H9 (cell line): ENCODE data around the gene SLC9A9. TPM values are rescaled to one million over a fixed set of nuclear protein-coding genes. Genes with fewer than 3 reads are reported as not detected.

Source experiments
- DNase-seq: peaks from one replicate; pipeline ENCODE4 v3.0.0-alpha.2; 2017
- H2AFZ ChIP-seq: one replicate; pipeline ENCODE4 v1.6.1; 2013; ENCODE audit warnings: mild to moderate bottlenecking, low read length, control low read depth, moderate library complexity
- H2AK5ac ChIP-seq: 2 replicates; pipeline ENCODE4 v1.6.1; 2013; ENCODE audit warnings: low read length, control low read depth, mixed read lengths; ENCODE audit not compliant: insufficient read length
- H2BK120ac ChIP-seq: one replicate; pipeline ENCODE4 v1.6.1; 2013; ENCODE audit warnings: low read depth, mild to moderate bottlenecking, low read length, control low read depth, inconsistent platforms; ENCODE audit not compliant: poor library complexity, severe bottlenecking
- H2BK12ac ChIP-seq: 2 replicates; pipeline ENCODE4 v1.6.1; 2013; ENCODE audit warnings: low read length, control low read depth, mixed read lengths, low read depth; ENCODE audit not compliant: insufficient read length
- H2BK15ac ChIP-seq: 2 replicates; pipeline ENCODE4 v1.6.1; 2013; ENCODE audit warnings: low read depth, low read length, control low read depth
- H2BK20ac ChIP-seq: one replicate; pipeline ENCODE4 v1.6.1; 2013; ENCODE audit warnings: low read depth, mild to moderate bottlenecking, low read length, control low read depth, inconsistent platforms; ENCODE audit not compliant: poor library complexity, severe bottlenecking
- H2BK5ac ChIP-seq: 2 replicates; pipeline ENCODE4 v1.6.1; 2013; ENCODE audit warnings: low read length, control low read depth, mixed read lengths; ENCODE audit not compliant: insufficient read length
- H3K14ac ChIP-seq: 2 replicates; pipeline ENCODE4 v1.6.1; 2013; ENCODE audit warnings: low read length, control low read depth; ENCODE audit not compliant: insufficient read depth
- H3K18ac ChIP-seq: 2 replicates; pipeline ENCODE4 v1.6.1; 2013; ENCODE audit warnings: low read depth, mild to moderate bottlenecking, mixed read lengths, low read length, control low read depth; ENCODE audit not compliant: insufficient read length
- H3K23ac ChIP-seq: 2 replicates; pipeline ENCODE4 v1.6.1; 2013; ENCODE audit warnings: low read length, control low read depth, mixed read lengths, low read depth; ENCODE audit not compliant: insufficient read length
- H3K23me2 ChIP-seq: 2 replicates; pipeline ENCODE4 v1.6.1; 2013; ENCODE audit warnings: low read depth, mild to moderate bottlenecking, mixed read lengths, low read length, control low read depth; ENCODE audit not compliant: insufficient read length, poor library complexity, severe bottlenecking
- H3K27ac ChIP-seq: 2 replicates; pipeline ENCODE4 v1.5.1; 2013; ENCODE audit warnings: low read length, control low read depth, mixed read lengths, low read depth; ENCODE audit not compliant: insufficient read length
- H3K27me3 ChIP-seq: 2 replicates; pipeline ENCODE4 v1.6.1; 2013; ENCODE audit warnings: low read length, control low read depth, inconsistent platforms; ENCODE audit not compliant: insufficient read depth
- H3K4ac ChIP-seq: 2 replicates; pipeline ENCODE4 v1.6.1; 2013; ENCODE audit warnings: low read depth, mild to moderate bottlenecking, control low read depth, inconsistent platforms, low read length, moderate library complexity
- H3K4me1 ChIP-seq: 2 replicates; pipeline ENCODE4 v1.6.1; 2013; ENCODE audit warnings: low read length, control low read depth, inconsistent platforms; ENCODE audit not compliant: insufficient read depth
- H3K4me2 ChIP-seq: 2 replicates; pipeline ENCODE4 v1.6.1; 2013; ENCODE audit warnings: low read length, control low read depth, mixed read lengths; ENCODE audit not compliant: insufficient read length, insufficient read depth
- H3K56ac ChIP-seq: 2 replicates; pipeline ENCODE4 v1.6.1; 2013; ENCODE audit warnings: low read depth, mild to moderate bottlenecking, mixed read lengths, low read length, control low read depth; ENCODE audit not compliant: insufficient read length
- H3K79me1 ChIP-seq: 2 replicates; pipeline ENCODE4 v1.6.1; 2013; ENCODE audit warnings: low read depth, mild to moderate bottlenecking, moderate library complexity, low read length, control low read depth, inconsistent platforms; ENCODE audit not compliant: insufficient read depth, poor library complexity, severe bottlenecking
- H3K79me2 ChIP-seq: 2 replicates; pipeline ENCODE4 v1.6.1; 2013; ENCODE audit warnings: low read length, control low read depth, inconsistent platforms; ENCODE audit not compliant: insufficient read depth
- H3K9ac ChIP-seq: 2 replicates; pipeline ENCODE4 v1.6.1; 2013; ENCODE audit warnings: low read length, control low read depth, mixed read lengths; ENCODE audit not compliant: insufficient read length; ENCODE audit errors: extremely low read depth
- H3K9me3 ChIP-seq: one replicate; pipeline ENCODE4 v1.6.1; 2013; ENCODE audit warnings: low read depth, low read length, inconsistent platforms; ENCODE audit not compliant: control insufficient read depth
- H3T11ph ChIP-seq: one replicate; pipeline ENCODE4 v1.6.1; 2013; ENCODE audit warnings: mild to moderate bottlenecking, low read length, control low read depth, inconsistent platforms
- H4K20me1 ChIP-seq: one replicate; pipeline ENCODE4 v1.6.1; 2013; ENCODE audit not compliant: control insufficient read depth, insufficient read length, insufficient read depth
- H4K5ac ChIP-seq: 2 replicates; pipeline ENCODE4 v1.6.1; 2013; ENCODE audit warnings: low read depth, mild to moderate bottlenecking, mixed read lengths, low read length, control low read depth; ENCODE audit not compliant: insufficient read length
- H4K8ac ChIP-seq: replicated peaks from 2 replicates; pipeline ENCODE4 v1.6.1; 2013; ENCODE audit warnings: low read length, control low read depth, mixed read lengths, low read depth; ENCODE audit not compliant: insufficient read length
- H4K91ac ChIP-seq: 2 replicates; pipeline ENCODE4 v1.6.1; 2013; ENCODE audit warnings: low read depth, mild to moderate bottlenecking, moderate library complexity, mixed read lengths, low read length, control low read depth; ENCODE audit not compliant: insufficient read length
- H3K27ac Mint-ChIP-seq, 3 experiments: 2 replicates in 2 of 3; 3 replicates in 1 of 3; pipeline ENCODE4 v1.8.0; 2020 to 2021; ENCODE audit warnings: mixed read lengths in 3 of 3, mild to moderate bottlenecking in 1 of 3, moderate library complexity in 1 of 3
- H3K27me3 Mint-ChIP-seq: 2 replicates; pipeline ENCODE4 v1.8.0; 2021; ENCODE audit warnings: low read depth, mild to moderate bottlenecking, moderate library complexity, mixed read lengths
- H3K36me3 Mint-ChIP-seq, 3 experiments: 2 replicates in 2 of 3; 3 replicates in 1 of 3; pipeline ENCODE4 v1.8.0; 2020 to 2021; ENCODE audit warnings: low read depth in 3 of 3, mixed read lengths in 3 of 3; ENCODE audit not compliant: insufficient read depth in 1 of 3
- H3K4me1 Mint-ChIP-seq, 2 experiments: 2 replicates each; pipeline ENCODE4 v1.8.0; 2020; ENCODE audit warnings: mixed read lengths in 2 of 2
- H3K4me3 Mint-ChIP-seq, 2 experiments: 2 replicates in 1 of 2; 3 replicates in 1 of 2; pipeline ENCODE4 v1.8.0; 2020 to 2021; ENCODE audit warnings: mild to moderate bottlenecking in 2 of 2, mixed read lengths in 2 of 2, moderate library complexity in 1 of 2
- H3K9me3 Mint-ChIP-seq, 2 experiments: 2 replicates in 1 of 2; 3 replicates in 1 of 2; pipeline ENCODE4 v1.8.0; 2020; ENCODE audit warnings: mild to moderate bottlenecking in 2 of 2, mixed read lengths in 2 of 2, moderate library complexity in 1 of 2
- CTCF ChIP-seq: fragments of 200-600 bp; sonication (generic); conservative IDR thresholded peaks from 3 replicates; pipeline ENCODE4 v1.8.0; 2021; ENCODE audit warnings: antibody characterized with exemption, mild to moderate bottlenecking
- WGBS: extraction: QIAGEN DNeasy Blood & Tissue Kit; methylation state at CpG from one replicate; pipeline ENCODE4 v1.1.7; 2013; ENCODE audit warnings: missing lambda C conversion rate, low lambda C conversion rate, mixed read lengths; ENCODE audit not compliant: insufficient read length; ENCODE audit errors: extremely low coverage; 5-methylcytosine and 5-hydroxymethylcytosine counted together
- total RNA-seq: library from RNA; stranded (reverse); gene quantifications from 2 replicates; pipeline ENCODE4 v1.2.1, GENCODE V29; 2021

The SLC9A9 gene
- total RNA-seq, 1 experiment from 2014 or later: 0.35 TPM

DNA sequence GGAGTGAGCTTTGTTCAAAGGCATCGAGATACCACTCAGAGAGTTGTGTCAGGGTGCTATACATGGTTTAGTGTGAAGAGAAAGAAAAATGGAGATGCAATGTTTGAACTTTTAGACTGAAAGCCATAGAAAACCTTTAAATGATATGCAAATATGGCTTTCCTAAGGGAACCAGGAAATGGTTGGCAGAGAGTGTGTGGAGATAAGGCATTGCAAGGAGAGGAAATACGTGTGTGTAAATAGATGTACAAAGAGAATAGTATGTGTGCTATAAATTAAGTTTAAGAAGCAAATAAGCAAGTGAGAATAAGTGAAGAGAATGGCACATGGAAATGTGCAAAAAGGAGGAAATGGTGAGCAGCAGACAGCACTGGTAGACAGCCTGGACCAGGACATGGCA is 198.1 kb downstream of the SLC9A9 start:
- Mint-ChIP-seq H3K9me3 (no peaks in the 10 kb centered on the region), H3K4me1 (peaks cover 0 to 4% of the 10 kb centered on the region in 2 experiments; a peak in 2 of 4 replicates), H3K36me3 (no peaks in the 10 kb centered on the region), H3K27me3 (no peaks in the 10 kb centered on the region), H3K4me3 (no peak overlapping the region; a peak in 1 of 5 replicates), H3K27ac (no peak overlapping the region)
- Histone ChIP-seq H3K79me2 (no peaks in the 10 kb centered on the region), H2BK20ac (no peak overlapping the region), H3K14ac (no peak overlapping the region), H3K23ac (no peak overlapping the region), H3K27ac (no peak overlapping the region), H2BK12ac (no peak overlapping the region), H3K18ac (no peak overlapping the region), H3K79me1 (no peaks in the 10 kb centered on the region), H3T11ph (no peak overlapping the region), H2AFZ (no peak overlapping the region), H3K9me3 (no peaks in the 10 kb centered on the region), H2BK15ac (no peak overlapping the region), H4K91ac (no peak overlapping the region), H3K56ac (no peak overlapping the region), H2BK5ac (no peak overlapping the region), H3K23me2 (no peaks in the 10 kb centered on the region), H2BK120ac (no peak overlapping the region), H3K4ac (no peak overlapping the region), H4K5ac (no peak overlapping the region), H3K4me2 (no peak overlapping the region), H3K27me3 (no peaks in the 10 kb centered on the region), H2AK5ac (no peak overlapping the region), H4K20me1 (no peaks in the 10 kb centered on the region), H3K4me1 (peaks cover 2% of the 10 kb centered on the region; the same call in 1 of the 2 replicates), H4K8ac (no peak overlapping the region), H3K9ac (no peak overlapping the region)
- WGBS: 100% methylated on average over 1 of the region's 2 CpGs
- DNase-seq: no peak
- TF ChIP-seq CTCF: no peak
